Measurements from ENCODE around the gene PABPN1L. TPM values are rescaled to one million over a fixed set of nuclear protein-coding genes. Genes with fewer than 3 reads are reported as not detected.

The PABPN1L gene
- total and polyA plus RNA-seq, 10 of the 15 experiments (the other 5 are each of a cell fraction or from before 2014, with no cell fraction given) = not detected

DNA sequence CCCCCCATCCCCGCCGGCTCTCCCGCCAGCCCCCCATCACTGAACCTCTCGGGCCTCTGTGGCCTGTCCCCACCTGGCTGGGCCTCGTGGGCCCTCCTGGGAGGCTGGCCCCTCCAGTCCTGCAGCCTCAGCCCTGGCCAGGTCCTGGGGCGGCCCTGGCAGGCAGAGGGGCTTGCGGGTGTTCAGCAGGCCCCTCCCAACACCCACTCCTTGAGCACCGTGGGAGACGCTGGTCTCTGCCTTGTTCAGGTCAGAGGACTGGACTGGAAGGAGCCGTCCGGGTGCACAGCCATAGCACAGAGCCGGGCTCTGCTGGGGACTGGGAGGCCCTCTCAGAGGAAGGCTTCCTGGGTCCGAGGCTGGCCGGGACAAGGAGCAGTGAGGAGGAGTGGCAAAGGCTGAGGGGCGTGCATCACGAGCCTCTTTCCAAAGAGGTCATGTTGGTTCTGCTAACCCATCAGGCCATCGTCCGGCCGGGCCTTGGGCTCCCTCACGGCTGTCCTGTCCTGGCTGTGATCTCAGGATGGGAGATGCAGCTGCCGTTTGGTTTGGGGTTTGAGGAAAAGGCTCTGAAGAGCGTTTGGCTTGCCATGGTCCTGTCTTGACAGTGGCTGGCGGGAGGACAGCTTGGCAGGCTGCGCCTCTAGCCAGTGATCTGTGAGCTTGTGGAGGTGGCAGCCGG lies 6.3 kb upstream of the PABPN1L start:
- ATAC-seq (no peak; the same call in 2 of the 3 replicates), FAIRE-seq (no peak), DNase-seq (ENCODE audit: low read depth, low spot score) (no peak)
- in situ Hi-C loops (cut with MboI) (no loop called here), intact Hi-C loops (cut with micrococcal nuclease; ENCODE audit: unreplicated experiment) (no loop called here)
- Histone ChIP-seq H3K4me1 (ENCODE audit: control insufficient read depth, insufficient read depth, low read length) (no peaks in the 10 kb centered on the region; the same call in 1 of the 2 replicates), H3K79me2 (ENCODE audit: control insufficient read depth, insufficient read depth, low read length) (no peaks in the 10 kb centered on the region), H3K36me3 (ENCODE audit: control insufficient read depth in 2 of 2, insufficient read depth in 2 of 2, low read length in 1 of 2) (no peaks in the 10 kb centered on the region), H3K27ac (ENCODE audit: control insufficient read depth, insufficient read depth) (no peak overlapping the region), H3K9ac (ENCODE audit: control insufficient read depth, insufficient read depth, low read length) (no peak overlapping the region), H4K20me1 (ENCODE audit: control insufficient read depth, insufficient read depth) (no peaks in the 10 kb centered on the region), H2AFZ (ENCODE audit: control insufficient read depth, low read depth, low read length) (no peak overlapping the region), H3K4me2 (ENCODE audit: control insufficient read depth, insufficient read depth) (no peak overlapping the region), H3K4me3 (no peak overlapping the region), H3K9me3 (replicated peaks; ENCODE audit: control insufficient read depth, insufficient read depth, low read length) (no peaks in the 10 kb centered on the region), H3K27me3 (replicated peaks in 1 of 2; ENCODE audit: control insufficient read depth in 2 of 2, insufficient read depth in 2 of 2, low read length in 1 of 2) (peaks cover 4 to 6% of the 10 kb centered on the region in 2 experiments)
- TF ChIP-seq, protein P1, sequence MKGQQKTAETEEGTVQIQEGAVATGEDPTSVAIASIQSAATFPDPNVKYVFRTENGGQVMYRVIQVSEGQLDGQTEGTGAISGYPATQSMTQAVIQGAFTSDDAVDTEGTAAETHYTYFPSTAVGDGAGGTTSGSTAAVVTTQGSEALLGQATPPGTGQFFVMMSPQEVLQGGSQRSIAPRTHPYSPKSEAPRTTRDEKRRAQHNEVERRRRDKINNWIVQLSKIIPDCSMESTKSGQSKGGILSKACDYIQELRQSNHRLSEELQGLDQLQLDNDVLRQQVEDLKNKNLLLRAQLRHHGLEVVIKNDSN (IDR thresholded peaks at IDR 0.05; ENCODE audit: borderline replicate concordance, extremely low read length, insufficient read depth, low read depth, low read length) = no peak
- TF ChIP-seq POLR2AphosphoS5 (IDR thresholded peaks at IDR 0.05; ENCODE audit: low read length) = peak; percentile 8; the same call in 1 of the 2 replicates
- ChIA-PET CTCF (no interaction called here), SMC1A (ENCODE audit: uncharacterized antibody, unreplicated experiment) (no interaction called here), POLR2A (no interaction called here), RAD21 (ENCODE audit: unreplicated experiment) (no interaction called here)
- no TSS peak for BruUV-seq (replicated peaks)
- 19% methylated on average over 25 of the region's 25 CpGs for WGBS (ENCODE audit: insufficient coverage, insufficient replicate concordance, low lambda C conversion rate, missing lambda C conversion rate)

GRCh38 chr16:88871730-88872416 lies 5.4 kb upstream of the PABPN1L start:
- 49% methylated on average over 15 of the region's 21 CpGs for WGBS (ENCODE audit: insufficient coverage, insufficient replicate concordance, low lambda C conversion rate, missing lambda C conversion rate)
- Histone ChIP-seq H3K79me2 (ENCODE audit: control insufficient read depth, insufficient read depth, low read length) (no peaks in the 10 kb centered on the region), H3K4me2 (ENCODE audit: control insufficient read depth, insufficient read depth) (0 out of 2 replicates have a peak overlapping the region, but pooled peaks have one; percentile 42), H3K9me3 (replicated peaks; ENCODE audit: control insufficient read depth, insufficient read depth, low read length) (no peaks in the 10 kb centered on the region), H2AFZ (ENCODE audit: control insufficient read depth, low read depth, low read length) (no peak overlapping the region), H3K27me3 (replicated peaks in 1 of 2; ENCODE audit: control insufficient read depth in 2 of 2, insufficient read depth in 2 of 2, low read length in 1 of 2) (peaks cover 4 to 6% of the 10 kb centered on the region in 2 experiments), H4K20me1 (ENCODE audit: control insufficient read depth, insufficient read depth) (no peaks in the 10 kb centered on the region), H3K27ac (ENCODE audit: control insufficient read depth, insufficient read depth) (no peak overlapping the region), H3K9ac (ENCODE audit: control insufficient read depth, insufficient read depth, low read length) (no peak overlapping the region), H3K4me1 (ENCODE audit: control insufficient read depth, insufficient read depth, low read length) (no peaks in the 10 kb centered on the region; the same call in 1 of the 2 replicates), H3K36me3 (ENCODE audit: control insufficient read depth in 2 of 2, insufficient read depth in 2 of 2, low read length in 1 of 2) (no peaks in the 10 kb centered on the region), H3K4me3 (no peak overlapping the region)
- CTCF ChIA-PET = no interaction called here
- ATAC-seq (no peak), DNase-seq (ENCODE audit: low read depth, low spot score) (no peak), FAIRE-seq (no peak)
- POLR2A ChIA-PET = no interaction called here
- TF ChIP-seq ESRRA (IDR thresholded peaks at IDR 0.05; ENCODE audit: low read length) (no peak), IRF4 (IDR thresholded peaks at IDR 0.05; ENCODE audit: low read depth, low read length) (no peak), DPF2 (IDR thresholded peaks at IDR 0.05) (no peak), ZBED1 (IDR thresholded peaks at IDR 0.05; ENCODE audit: borderline replicate concordance) (no peak)
- SMC1A ChIA-PET (ENCODE audit: uncharacterized antibody, unreplicated experiment) = no interaction called here
- intact Hi-C loops (cut with micrococcal nuclease; ENCODE audit: unreplicated experiment) = no loop called here
- BruUV-seq (replicated peaks) = no TSS peak
- RAD21 ChIA-PET (ENCODE audit: unreplicated experiment) = no interaction called here
- in situ Hi-C loops (cut with MboI) = no loop called here
